Mononuclear cell (primary cell): ENCODE results near the gene WSCD2. TPM values are rescaled to one million over a fixed set of nuclear protein-coding genes. Genes with fewer than 3 reads are reported as not detected.

Experiments
- H3K27me3 ChIP-seq: 2 replicates; pipeline ENCODE4 v1.6.0; 2011; ENCODE audit warnings: low read length, control low read depth; ENCODE audit not compliant: insufficient read depth
- H3K4me1 ChIP-seq: 2 replicates; pipeline ENCODE4 v1.5.1; 2011; ENCODE audit warnings: mild to moderate bottlenecking, low read length, control low read depth; ENCODE audit not compliant: insufficient read depth
- H3K4me3 ChIP-seq: 2 replicates; pipeline ENCODE4 v1.5.1; 2011; ENCODE audit warnings: mild to moderate bottlenecking, low read length, moderate library complexity
- H3K9me3 ChIP-seq: 2 replicates; pipeline ENCODE4 v1.5.1; 2011; ENCODE audit warnings: low read depth, mild to moderate bottlenecking, control low read depth, low read length
- total RNA-seq: library from RNA; depleted of rRNA; stranded (reverse); fragments of >200 nt; gene quantifications from one replicate; pipeline ENCODE4 v1.2.3, GENCODE V29; 2012

The WSCD2 gene
- total RNA-seq, 1 donor, result 0.10 TPM

GRCh38 chr12:108131035-108131434, 1.9 kb downstream of the WSCD2 start:
- H3K9me3 ChIP-seq, result no peaks in the 10 kb centered on the region
- peaks cover 4% of the 10 kb centered on the region for H3K4me1 ChIP-seq
- H3K27me3 ChIP-seq, result peaks cover 41% of the 10 kb centered on the region
- no peak overlapping the region for H3K4me3 ChIP-seq

DNA sequence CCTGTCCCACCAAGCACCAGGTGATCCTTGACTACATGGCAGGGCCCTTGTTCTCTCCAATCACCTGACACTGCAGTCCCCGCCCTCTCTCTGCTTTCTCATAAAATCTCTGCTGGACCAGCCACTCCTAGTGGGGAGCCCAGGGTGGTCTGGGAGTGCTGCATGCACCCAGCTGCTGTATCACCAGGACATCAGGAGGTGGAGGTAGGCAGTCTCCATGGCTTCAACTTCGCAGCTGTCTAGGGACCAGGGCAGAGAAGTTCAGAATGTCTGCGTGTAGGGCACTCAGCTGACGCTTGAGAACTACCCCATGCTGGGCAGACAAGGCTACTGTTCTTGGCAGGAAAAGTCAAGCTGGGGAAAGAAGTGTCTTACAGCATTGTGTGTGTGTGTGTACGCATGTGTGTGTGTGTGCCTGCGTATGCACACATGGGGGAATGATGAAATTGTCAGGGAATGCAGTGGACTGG, 2.6 kb downstream of the WSCD2 start:
- H3K27me3 ChIP-seq, result peaks cover 36% of the 10 kb centered on the region
- H3K4me3 ChIP-seq, result no peak overlapping the region
- H3K9me3 ChIP-seq, result no peaks in the 10 kb centered on the region
- peaks cover 4% of the 10 kb centered on the region for H3K4me1 ChIP-seq

DNA sequence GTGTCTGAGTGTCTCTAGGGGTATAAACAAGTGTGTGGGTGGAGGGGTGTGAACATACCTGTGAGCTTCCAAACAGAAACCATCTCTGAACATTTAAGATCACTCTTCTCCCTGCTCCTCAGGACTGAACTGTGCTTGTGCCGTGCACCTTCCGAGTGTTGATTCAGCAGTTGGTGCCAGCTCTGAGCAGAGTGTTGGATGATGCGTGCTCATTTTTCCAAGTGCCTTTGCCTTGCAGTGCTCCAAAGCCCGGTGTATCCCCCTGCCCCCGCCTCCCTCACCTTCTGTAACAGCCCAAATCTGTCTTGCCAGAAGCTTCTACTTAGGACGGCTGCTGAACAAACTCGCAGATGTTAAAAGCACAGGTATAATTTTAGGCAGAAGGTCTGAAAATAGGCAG, 4.4 kb downstream of the WSCD2 start:
- Histone ChIP-seq H3K9me3 (no peaks in the 10 kb centered on the region), H3K4me1 (peaks cover 4% of the 10 kb centered on the region), H3K4me3 (no peak overlapping the region), H3K27me3 (peaks cover 18% of the 10 kb centered on the region)

DNA sequence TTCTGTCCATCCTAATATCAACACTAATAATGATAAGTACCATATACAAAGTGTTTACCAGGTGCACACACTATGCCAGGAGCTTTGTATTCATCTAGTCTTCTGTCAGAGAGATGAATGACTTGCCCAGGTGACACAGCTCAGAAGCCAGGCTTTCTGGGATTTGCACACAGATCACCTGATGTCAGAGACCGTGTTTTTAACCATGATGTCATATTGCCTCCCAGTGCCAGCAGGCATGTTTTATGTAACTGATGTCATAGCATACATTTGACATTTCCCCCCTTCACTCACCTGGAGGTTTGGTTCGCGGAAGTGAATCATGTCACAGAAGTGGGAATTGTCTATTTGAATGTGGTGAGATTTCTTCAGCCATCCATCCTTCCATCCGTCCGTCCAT, 5.7 kb downstream of the WSCD2 start:
- H3K4me1 ChIP-seq, result peaks cover 1% of the 10 kb centered on the region
- peaks cover 10% of the 10 kb centered on the region for H3K27me3 ChIP-seq

GRCh38 chr12:108135627-108136026, 6.5 kb downstream of the WSCD2 start:
- no peaks in the 10 kb centered on the region for H3K9me3 ChIP-seq
- no peak overlapping the region for H3K4me3 ChIP-seq
- H3K4me1 ChIP-seq, result no peaks in the 10 kb centered on the region
- peaks cover 2% of the 10 kb centered on the region for H3K27me3 ChIP-seq

More for the DNA sequence above, 5.7 kb downstream of the WSCD2 start:
- no peaks in the 10 kb centered on the region for H3K9me3 ChIP-seq
- H3K4me3 ChIP-seq, result no peak overlapping the region

DNA sequence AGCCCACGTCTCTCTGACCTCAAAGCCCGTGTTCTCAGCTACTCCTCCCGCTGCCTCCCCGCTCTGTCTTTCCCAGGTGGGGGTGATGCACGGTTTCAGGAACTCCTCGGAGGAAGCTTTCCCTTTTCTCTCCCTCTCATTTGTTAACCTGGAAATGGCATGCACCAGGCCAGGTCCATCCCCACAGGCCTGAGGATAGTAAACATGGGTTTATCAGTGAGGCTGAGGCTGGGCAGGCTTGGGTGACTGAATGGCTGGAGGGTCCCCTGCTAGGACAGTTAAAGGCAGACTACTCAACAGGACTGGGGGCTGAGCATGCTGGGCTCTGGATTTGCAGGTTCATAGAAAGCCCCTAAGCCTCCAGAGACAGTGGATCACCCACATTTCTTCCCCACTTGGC, 7.6 kb downstream of the WSCD2 start:
- Histone ChIP-seq H3K9me3 (no peaks in the 10 kb centered on the region), H3K4me1 (no peaks in the 10 kb centered on the region), H3K27me3 (no peaks in the 10 kb centered on the region), H3K4me3 (no peak overlapping the region)

- H3K4me3 ChIP-seq, result no peak overlapping the region
- no peaks in the 10 kb centered on the region for H3K4me1 ChIP-seq
- no peaks in the 10 kb centered on the region for H3K27me3 ChIP-seq
- no peaks in the 10 kb centered on the region for H3K9me3 ChIP-seq
These were observed 10.4 kb downstream of the WSCD2 start for GRCh38 chr12:108139454-108139853.

GRCh38 chr12:108140501-108140900, 11.4 kb downstream of the WSCD2 start:
- H3K27me3 ChIP-seq, result no peaks in the 10 kb centered on the region
- no peaks in the 10 kb centered on the region for H3K9me3 ChIP-seq
- H3K4me3 ChIP-seq, result no peak overlapping the region
- H3K4me1 ChIP-seq, result no peaks in the 10 kb centered on the region

GRCh38 chr12:108141600-108142130, 12.6 kb downstream of the WSCD2 start:
- H3K27me3 ChIP-seq, result no peaks in the 10 kb centered on the region
- no peaks in the 10 kb centered on the region for H3K9me3 ChIP-seq
- H3K4me3 ChIP-seq, result no peak overlapping the region
- no peaks in the 10 kb centered on the region for H3K4me1 ChIP-seq

DNA sequence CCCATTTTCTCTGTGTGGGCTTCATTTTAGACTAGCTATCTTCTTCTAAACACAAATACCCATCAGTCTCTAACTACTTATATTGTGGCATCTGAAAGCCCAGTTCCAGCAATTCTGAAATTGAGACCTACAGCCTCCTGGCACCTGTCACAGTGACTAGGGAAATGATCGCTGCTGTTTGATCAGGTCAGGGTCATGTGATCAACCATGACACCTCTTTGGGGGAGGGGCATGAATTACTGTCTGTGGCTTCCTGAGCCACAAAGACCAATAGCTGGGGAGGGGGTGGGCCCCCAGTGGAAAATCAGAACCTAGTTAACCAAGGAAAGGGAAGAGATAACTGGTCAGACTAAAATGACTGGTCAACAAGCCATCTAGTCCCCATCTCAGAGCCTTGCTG, 14.1 kb downstream of the WSCD2 start:
- no peaks in the 10 kb centered on the region for H3K4me1 ChIP-seq
- no peaks in the 10 kb centered on the region for H3K9me3 ChIP-seq
- H3K27me3 ChIP-seq, result no peaks in the 10 kb centered on the region
- no peak overlapping the region for H3K4me3 ChIP-seq

GRCh38 chr12:108144080-108144479, 15.0 kb downstream of the WSCD2 start:
- Histone ChIP-seq H3K9me3 (no peaks in the 10 kb centered on the region), H3K4me3 (no peak overlapping the region), H3K27me3 (no peaks in the 10 kb centered on the region), H3K4me1 (no peaks in the 10 kb centered on the region)

- no peak overlapping the region for H3K4me3 ChIP-seq
- no peaks in the 10 kb centered on the region for H3K4me1 ChIP-seq
- no peaks in the 10 kb centered on the region for H3K27me3 ChIP-seq
- H3K9me3 ChIP-seq, result no peaks in the 10 kb centered on the region
These were observed 15.9 kb downstream of the WSCD2 start for GRCh38 chr12:108145011-108145410.

- no peaks in the 10 kb centered on the region for H3K4me1 ChIP-seq
- H3K27me3 ChIP-seq, result no peaks in the 10 kb centered on the region
- H3K4me3 ChIP-seq, result no peak overlapping the region
- H3K9me3 ChIP-seq, result no peaks in the 10 kb centered on the region
These were observed 17.2 kb downstream of the WSCD2 start for GRCh38 chr12:108146035-108146893.

DNA sequence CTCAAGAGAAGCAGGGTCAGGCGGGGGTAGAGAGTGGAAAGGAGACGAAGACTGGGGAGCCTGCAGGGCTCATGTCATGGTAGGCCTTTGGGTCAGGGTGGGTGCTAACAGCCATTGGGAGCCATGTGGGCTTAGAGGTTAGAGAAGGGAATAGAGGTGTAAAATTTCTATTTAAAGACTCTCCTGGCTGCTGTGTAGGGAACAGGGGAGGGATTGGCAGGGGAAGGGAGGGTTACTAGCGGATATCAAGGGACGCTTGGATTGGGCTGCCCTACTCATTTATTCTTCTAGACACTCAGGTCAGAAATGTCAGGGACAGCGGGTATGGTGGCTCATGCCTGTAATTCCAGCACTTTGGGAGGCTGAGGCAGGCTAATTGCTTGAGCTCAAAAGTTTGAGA, 18.2 kb downstream of the WSCD2 start:
- Histone ChIP-seq H3K27me3 (no peaks in the 10 kb centered on the region), H3K4me3 (no peak overlapping the region), H3K4me1 (no peaks in the 10 kb centered on the region), H3K9me3 (no peaks in the 10 kb centered on the region)

GRCh38 chr12:108148521-108149074, 19.5 kb downstream of the WSCD2 start:
- no peak overlapping the region for H3K4me3 ChIP-seq
- H3K9me3 ChIP-seq, result no peaks in the 10 kb centered on the region
- H3K27me3 ChIP-seq, result no peaks in the 10 kb centered on the region
- H3K4me1 ChIP-seq, result no peaks in the 10 kb centered on the region
